Measurements from ENCODE around the gene COL6A5. TPM values are rescaled to one million over a fixed set of nuclear protein-coding genes. Genes with fewer than 3 reads are reported as not detected.
"Not testable (repeated sequence)": the region's sequence is repeated elsewhere in the genome, so short reads cannot be mapped to it uniquely, and the experiment has no call there.

Gene COL6A5
- polyA plus RNA-seq, 1 experiment, result not detected

DNA sequence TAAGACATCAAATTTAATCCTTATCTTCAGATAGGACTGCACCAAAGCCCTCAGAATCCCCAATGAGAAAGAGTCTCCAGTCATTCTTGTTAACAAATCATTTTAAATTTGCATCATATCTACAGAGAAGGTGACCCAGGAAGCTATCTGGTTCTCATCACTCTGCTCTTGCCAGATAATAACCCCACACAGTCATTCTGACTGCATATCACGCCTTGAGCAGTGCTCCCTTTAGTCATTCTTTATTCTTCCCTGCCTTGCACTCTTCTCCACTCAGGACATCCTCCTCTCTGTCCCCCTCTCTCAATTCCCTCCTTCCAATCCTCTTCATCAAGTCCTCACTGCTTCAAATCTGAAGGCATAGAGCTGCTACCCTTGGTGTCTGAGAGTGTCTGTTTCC, 87.8 kb downstream of the COL6A5 start:
- TF ChIP-seq, protein P1, sequence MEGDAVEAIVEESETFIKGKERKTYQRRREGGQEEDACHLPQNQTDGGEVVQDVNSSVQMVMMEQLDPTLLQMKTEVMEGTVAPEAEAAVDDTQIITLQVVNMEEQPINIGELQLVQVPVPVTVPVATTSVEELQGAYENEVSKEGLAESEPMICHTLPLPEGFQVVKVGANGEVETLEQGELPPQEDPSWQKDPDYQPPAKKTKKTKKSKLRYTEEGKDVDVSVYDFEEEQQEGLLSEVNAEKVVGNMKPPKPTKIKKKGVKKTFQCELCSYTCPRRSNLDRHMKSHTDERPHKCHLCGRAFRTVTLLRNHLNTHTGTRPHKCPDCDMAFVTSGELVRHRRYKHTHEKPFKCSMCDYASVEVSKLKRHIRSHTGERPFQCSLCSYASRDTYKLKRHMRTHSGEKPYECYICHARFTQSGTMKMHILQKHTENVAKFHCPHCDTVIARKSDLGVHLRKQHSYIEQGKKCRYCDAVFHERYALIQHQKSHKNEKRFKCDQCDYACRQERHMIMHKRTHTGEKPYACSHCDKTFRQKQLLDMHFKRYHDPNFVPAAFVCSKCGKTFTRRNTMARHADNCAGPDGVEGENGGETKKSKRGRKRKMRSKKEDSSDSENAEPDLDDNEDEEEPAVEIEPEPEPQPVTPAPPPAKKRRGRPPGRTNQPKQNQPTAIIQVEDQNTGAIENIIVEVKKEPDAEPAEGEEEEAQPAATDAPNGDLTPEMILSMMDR (IDR thresholded peaks at IDR 0.05; ENCODE audit: insufficient read depth, low read depth, low read length), result no peak
- Histone ChIP-seq H3K27me3 (ENCODE audit: control insufficient read depth, insufficient read depth, low read length) (no peaks in the 10 kb centered on the region), H3K36me3 (ENCODE audit: control insufficient read depth, insufficient read depth, low read length) (no peaks in the 10 kb centered on the region), H3K4me3 (ENCODE audit: low read depth, low read length) (no peak overlapping the region)
- CTCF ChIA-PET, result interaction anchor here (1.0 kb wide), 1 partner anchor 16 kb away, joined by 4 read pairs; no protein-coding TSS in a partner anchor
- DNase-seq (ENCODE audit: low read depth), result no peak
- POLR2A ChIA-PET, result no interaction called here

DNA sequence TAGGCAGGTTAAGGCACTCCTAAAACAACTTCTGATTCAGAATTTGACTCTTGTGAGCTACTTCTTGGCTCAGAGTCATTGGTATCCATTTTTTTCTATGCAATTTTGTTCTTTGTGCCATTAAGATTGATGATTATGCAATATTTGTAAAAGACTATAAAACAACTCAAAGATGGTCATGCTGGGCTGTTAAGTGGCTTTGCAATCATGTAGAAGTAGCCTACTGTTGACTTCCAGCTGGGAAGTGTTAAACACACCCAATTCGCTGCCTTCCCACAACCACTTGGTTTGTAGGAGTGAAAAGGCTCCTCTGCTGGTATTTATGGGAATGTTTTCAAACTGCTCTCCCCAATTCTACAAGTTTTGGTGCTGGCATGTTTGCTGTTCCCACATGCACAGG, 96.8 kb downstream of the COL6A5 start:
- CTCF ChIA-PET, result no interaction called here
- DNase-seq (ENCODE audit: low read depth), result no peak
- TF ChIP-seq, protein P1 (IDR thresholded peaks at IDR 0.05; ENCODE audit: insufficient read depth, low read depth, low read length), result no peak
- H3K4me3 ChIP-seq (ENCODE audit: low read depth, low read length), result no peak overlapping the region
- POLR2A ChIA-PET, result interaction anchor here (0.5 kb wide), 1 partner anchor 331 kb away, joined by 10 read pairs; no protein-coding TSS in a partner anchor
- no peaks in the 10 kb centered on the region for H3K36me3 ChIP-seq (ENCODE audit: control insufficient read depth, insufficient read depth, low read length)
- H3K27me3 ChIP-seq (ENCODE audit: control insufficient read depth, insufficient read depth, low read length), result no peaks in the 10 kb centered on the region

DNA sequence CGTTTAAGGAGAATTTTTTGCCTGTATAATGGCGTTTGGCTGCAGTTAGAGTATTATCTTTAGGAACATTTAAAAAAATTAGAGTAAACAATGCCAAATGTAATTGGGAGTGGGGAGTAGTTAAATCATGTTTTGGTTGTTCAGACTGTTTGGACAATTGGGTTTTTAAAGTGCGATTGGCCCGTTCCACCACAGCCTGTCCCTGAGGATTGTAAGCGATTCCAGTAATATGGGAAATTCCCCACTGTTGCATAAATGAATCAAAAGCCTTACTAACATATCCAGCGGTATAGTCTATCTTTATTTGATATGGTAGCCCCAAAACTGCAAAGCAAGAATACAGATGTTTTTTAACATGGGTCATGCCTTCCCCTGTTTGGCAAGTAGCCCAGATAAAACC, 101.4 kb downstream of the COL6A5 start:
- DNase-seq (ENCODE audit: low read depth); H3K4me3 ChIP-seq (ENCODE audit: low read depth, low read length); H3K27me3 ChIP-seq (ENCODE audit: control insufficient read depth, insufficient read depth, low read length); POLR2A ChIA-PET; H3K36me3 ChIP-seq (ENCODE audit: control insufficient read depth, insufficient read depth, low read length); CTCF ChIA-PET: not testable (repeated sequence)

DNA sequence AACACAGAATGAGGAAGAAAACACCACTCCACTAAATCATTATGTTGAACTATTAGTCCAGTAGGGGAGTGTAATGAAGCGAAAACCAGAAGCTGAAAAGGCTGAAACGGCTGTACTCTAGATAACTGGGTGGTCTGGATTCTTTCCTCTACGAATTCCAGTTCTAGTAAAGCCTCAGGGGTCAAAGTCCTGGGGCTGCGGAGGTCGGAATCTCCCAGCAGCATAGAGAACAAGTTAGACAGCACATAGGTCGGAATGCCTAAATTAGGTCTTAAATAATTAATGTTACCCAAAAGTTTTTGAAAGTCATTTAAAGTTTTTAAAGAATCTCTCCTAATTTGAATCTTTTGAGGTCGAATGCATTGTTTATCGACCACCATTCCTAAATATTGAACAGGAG, 102.7 kb downstream of the COL6A5 start:
- CTCF ChIA-PET; H3K27me3 ChIP-seq (ENCODE audit: control insufficient read depth, insufficient read depth, low read length); H3K36me3 ChIP-seq (ENCODE audit: control insufficient read depth, insufficient read depth, low read length); H3K4me3 ChIP-seq (ENCODE audit: low read depth, low read length); POLR2A ChIA-PET; DNase-seq (ENCODE audit: low read depth): not testable (repeated sequence)

DNA sequence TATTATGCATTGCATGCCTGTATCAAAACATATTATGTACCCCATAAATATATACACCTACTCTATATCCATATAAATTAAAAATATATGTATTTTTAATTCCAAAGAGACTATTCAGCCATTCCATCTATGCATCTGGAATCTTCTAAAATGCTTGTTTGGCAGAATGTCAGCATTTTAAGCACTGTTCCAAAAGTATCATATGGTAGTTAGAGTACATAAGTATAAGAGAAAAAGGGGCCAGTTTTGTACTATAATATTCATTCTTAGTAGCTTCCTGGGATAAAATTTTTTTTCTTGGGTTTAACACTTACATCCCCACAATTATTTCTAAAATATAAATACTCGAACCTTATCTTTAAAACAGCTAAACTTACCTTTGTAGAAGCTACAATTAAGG, 111.1 kb downstream of the COL6A5 start:
- no peak for DNase-seq (ENCODE audit: low read depth)
- TF ChIP-seq, protein P1 (IDR thresholded peaks at IDR 0.05; ENCODE audit: insufficient read depth, low read depth, low read length), result no peak
- ChIA-PET POLR2A (no interaction called here), CTCF (interaction anchor here (0.9 kb wide), 1 partner anchor 437 kb away, joined by 3 read pairs; the partner anchor contains the start of gene ATP2C1)
- no peak overlapping the region for H3K4me3 ChIP-seq (ENCODE audit: low read depth, low read length)
- no peaks in the 10 kb centered on the region for H3K27me3 ChIP-seq (ENCODE audit: control insufficient read depth, insufficient read depth, low read length)
- no peaks in the 10 kb centered on the region for H3K36me3 ChIP-seq (ENCODE audit: control insufficient read depth, insufficient read depth, low read length)

DNA sequence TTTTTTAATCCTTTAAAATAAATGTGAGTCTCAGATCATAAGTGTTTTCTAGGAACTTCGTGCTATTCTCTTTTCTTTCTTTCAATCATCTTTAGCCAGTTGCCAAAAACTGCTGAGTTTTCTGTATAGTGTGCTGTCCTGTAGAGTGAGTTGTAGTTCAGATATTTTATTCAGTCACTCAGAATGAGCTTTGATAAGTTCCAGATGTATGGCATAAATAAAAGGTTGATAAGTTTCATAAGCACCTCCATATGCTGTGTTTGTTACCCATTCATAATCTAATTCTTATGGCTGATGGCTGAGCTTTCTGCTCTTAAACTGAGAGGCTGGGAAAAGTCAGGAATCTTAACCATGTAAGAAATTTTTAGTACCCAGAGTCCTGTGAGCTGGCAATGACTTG, 112.2 kb downstream of the COL6A5 start:
- no peak for DNase-seq (ENCODE audit: low read depth)
- Histone ChIP-seq H3K36me3 (ENCODE audit: control insufficient read depth, insufficient read depth, low read length) (no peaks in the 10 kb centered on the region), H3K27me3 (ENCODE audit: control insufficient read depth, insufficient read depth, low read length) (no peaks in the 10 kb centered on the region), H3K4me3 (ENCODE audit: low read depth, low read length) (no peak overlapping the region)
- TF ChIP-seq, protein P1 (IDR thresholded peaks at IDR 0.05; ENCODE audit: insufficient read depth, low read depth, low read length), result no peak
- POLR2A ChIA-PET, result no interaction called here
- CTCF ChIA-PET, result interaction anchor here (1.4 kb wide), 1 partner anchor 11 kb away, joined by 4 read pairs; no protein-coding TSS in a partner anchor
